Left kidney (tissue), 2 donors: ENCODE results near the gene ISM1. TPM values are rescaled to one million over a fixed set of nuclear protein-coding genes. Genes with fewer than 3 reads are reported as not detected.

Source experiments
- DNase-seq: peaks from one replicate; pipeline ENCODE4 v3.0.0-alpha.2; 2013
- polyA plus RNA-seq: library from polyadenylated mRNA; unstranded; fragments of 120-200 nt; gene quantifications from one replicate; pipeline ENCODE4 v1.2.1, GENCODE V29; 2013; ENCODE audit not compliant: insufficient read length

The ISM1 gene
- polyA plus RNA-seq, 1 donor = 4.3 TPM

- DNase-seq = no peak
Measured at GRCh38 chr20:13344671-13345070, 123.6 kb downstream of the ISM1 start.

- no peak for DNase-seq
Measured at GRCh38 chr20:13348311-13349234, 127.5 kb downstream of the ISM1 start.

- no peak for DNase-seq
Measured at GRCh38 chr20:13349235-13349604, 128.1 kb downstream of the ISM1 start.

Other genes with a start within 250 kb of the ISM1 start
- gene SPTLC3, start 212.3 kb upstream of the ISM1 start, polyA plus RNA-seq = 28.6 TPM